H9 (cell line): ENCODE data around the gene DPP3. TPM values are rescaled to one million over a fixed set of nuclear protein-coding genes. Genes with fewer than 3 reads are reported as not detected.

Source experiments
- DNase-seq: peaks from one replicate; pipeline ENCODE4 v3.0.0-alpha.2; 2017
- H2AFZ ChIP-seq: one replicate; pipeline ENCODE4 v1.6.1; 2013; ENCODE audit warnings: mild to moderate bottlenecking, low read length, control low read depth, moderate library complexity
- H2AK5ac ChIP-seq: 2 replicates; pipeline ENCODE4 v1.6.1; 2013; ENCODE audit warnings: low read length, control low read depth, mixed read lengths; ENCODE audit not compliant: insufficient read length
- H2BK120ac ChIP-seq: one replicate; pipeline ENCODE4 v1.6.1; 2013; ENCODE audit warnings: low read depth, mild to moderate bottlenecking, low read length, control low read depth, inconsistent platforms; ENCODE audit not compliant: poor library complexity, severe bottlenecking
- H2BK12ac ChIP-seq: 2 replicates; pipeline ENCODE4 v1.6.1; 2013; ENCODE audit warnings: low read length, control low read depth, mixed read lengths, low read depth; ENCODE audit not compliant: insufficient read length
- H2BK15ac ChIP-seq: 2 replicates; pipeline ENCODE4 v1.6.1; 2013; ENCODE audit warnings: low read depth, low read length, control low read depth
- H2BK20ac ChIP-seq: one replicate; pipeline ENCODE4 v1.6.1; 2013; ENCODE audit warnings: low read depth, mild to moderate bottlenecking, low read length, control low read depth, inconsistent platforms; ENCODE audit not compliant: poor library complexity, severe bottlenecking
- H2BK5ac ChIP-seq: 2 replicates; pipeline ENCODE4 v1.6.1; 2013; ENCODE audit warnings: low read length, control low read depth, mixed read lengths; ENCODE audit not compliant: insufficient read length
- H3K14ac ChIP-seq: 2 replicates; pipeline ENCODE4 v1.6.1; 2013; ENCODE audit warnings: low read length, control low read depth; ENCODE audit not compliant: insufficient read depth
- H3K18ac ChIP-seq: 2 replicates; pipeline ENCODE4 v1.6.1; 2013; ENCODE audit warnings: low read depth, mild to moderate bottlenecking, mixed read lengths, low read length, control low read depth; ENCODE audit not compliant: insufficient read length
- H3K23ac ChIP-seq: 2 replicates; pipeline ENCODE4 v1.6.1; 2013; ENCODE audit warnings: low read length, control low read depth, mixed read lengths, low read depth; ENCODE audit not compliant: insufficient read length
- H3K23me2 ChIP-seq: 2 replicates; pipeline ENCODE4 v1.6.1; 2013; ENCODE audit warnings: low read depth, mild to moderate bottlenecking, mixed read lengths, low read length, control low read depth; ENCODE audit not compliant: insufficient read length, poor library complexity, severe bottlenecking
- H3K27ac ChIP-seq: 2 replicates; pipeline ENCODE4 v1.5.1; 2013; ENCODE audit warnings: low read length, control low read depth, mixed read lengths, low read depth; ENCODE audit not compliant: insufficient read length
- H3K27me3 ChIP-seq: 2 replicates; pipeline ENCODE4 v1.6.1; 2013; ENCODE audit warnings: low read length, control low read depth, inconsistent platforms; ENCODE audit not compliant: insufficient read depth
- H3K4ac ChIP-seq: 2 replicates; pipeline ENCODE4 v1.6.1; 2013; ENCODE audit warnings: low read depth, mild to moderate bottlenecking, control low read depth, inconsistent platforms, low read length, moderate library complexity
- H3K4me1 ChIP-seq: 2 replicates; pipeline ENCODE4 v1.6.1; 2013; ENCODE audit warnings: low read length, control low read depth, inconsistent platforms; ENCODE audit not compliant: insufficient read depth
- H3K4me2 ChIP-seq: 2 replicates; pipeline ENCODE4 v1.6.1; 2013; ENCODE audit warnings: low read length, control low read depth, mixed read lengths; ENCODE audit not compliant: insufficient read length, insufficient read depth
- H3K56ac ChIP-seq: 2 replicates; pipeline ENCODE4 v1.6.1; 2013; ENCODE audit warnings: low read depth, mild to moderate bottlenecking, mixed read lengths, low read length, control low read depth; ENCODE audit not compliant: insufficient read length
- H3K79me1 ChIP-seq: 2 replicates; pipeline ENCODE4 v1.6.1; 2013; ENCODE audit warnings: low read depth, mild to moderate bottlenecking, moderate library complexity, low read length, control low read depth, inconsistent platforms; ENCODE audit not compliant: insufficient read depth, poor library complexity, severe bottlenecking
- H3K79me2 ChIP-seq: 2 replicates; pipeline ENCODE4 v1.6.1; 2013; ENCODE audit warnings: low read length, control low read depth, inconsistent platforms; ENCODE audit not compliant: insufficient read depth
- H3K9ac ChIP-seq: 2 replicates; pipeline ENCODE4 v1.6.1; 2013; ENCODE audit warnings: low read length, control low read depth, mixed read lengths; ENCODE audit not compliant: insufficient read length; ENCODE audit errors: extremely low read depth
- H3K9me3 ChIP-seq: one replicate; pipeline ENCODE4 v1.6.1; 2013; ENCODE audit warnings: low read depth, low read length, inconsistent platforms; ENCODE audit not compliant: control insufficient read depth
- H3T11ph ChIP-seq: one replicate; pipeline ENCODE4 v1.6.1; 2013; ENCODE audit warnings: mild to moderate bottlenecking, low read length, control low read depth, inconsistent platforms
- H4K20me1 ChIP-seq: one replicate; pipeline ENCODE4 v1.6.1; 2013; ENCODE audit not compliant: control insufficient read depth, insufficient read length, insufficient read depth
- H4K5ac ChIP-seq: 2 replicates; pipeline ENCODE4 v1.6.1; 2013; ENCODE audit warnings: low read depth, mild to moderate bottlenecking, mixed read lengths, low read length, control low read depth; ENCODE audit not compliant: insufficient read length
- H4K8ac ChIP-seq: replicated peaks from 2 replicates; pipeline ENCODE4 v1.6.1; 2013; ENCODE audit warnings: low read length, control low read depth, mixed read lengths, low read depth; ENCODE audit not compliant: insufficient read length
- H4K91ac ChIP-seq: 2 replicates; pipeline ENCODE4 v1.6.1; 2013; ENCODE audit warnings: low read depth, mild to moderate bottlenecking, moderate library complexity, mixed read lengths, low read length, control low read depth; ENCODE audit not compliant: insufficient read length
- H3K27ac Mint-ChIP-seq, 3 experiments: 2 replicates in 2 of 3; 3 replicates in 1 of 3; pipeline ENCODE4 v1.8.0; 2020 to 2021; ENCODE audit warnings: mixed read lengths in 3 of 3, mild to moderate bottlenecking in 1 of 3, moderate library complexity in 1 of 3
- H3K27me3 Mint-ChIP-seq: 2 replicates; pipeline ENCODE4 v1.8.0; 2021; ENCODE audit warnings: low read depth, mild to moderate bottlenecking, moderate library complexity, mixed read lengths
- H3K36me3 Mint-ChIP-seq, 3 experiments: 2 replicates in 2 of 3; 3 replicates in 1 of 3; pipeline ENCODE4 v1.8.0; 2020 to 2021; ENCODE audit warnings: low read depth in 3 of 3, mixed read lengths in 3 of 3; ENCODE audit not compliant: insufficient read depth in 1 of 3
- H3K4me1 Mint-ChIP-seq, 2 experiments: 2 replicates each; pipeline ENCODE4 v1.8.0; 2020; ENCODE audit warnings: mixed read lengths in 2 of 2
- H3K4me3 Mint-ChIP-seq, 2 experiments: 2 replicates in 1 of 2; 3 replicates in 1 of 2; pipeline ENCODE4 v1.8.0; 2020 to 2021; ENCODE audit warnings: mild to moderate bottlenecking in 2 of 2, mixed read lengths in 2 of 2, moderate library complexity in 1 of 2
- H3K9me3 Mint-ChIP-seq, 2 experiments: 2 replicates in 1 of 2; 3 replicates in 1 of 2; pipeline ENCODE4 v1.8.0; 2020; ENCODE audit warnings: mild to moderate bottlenecking in 2 of 2, mixed read lengths in 2 of 2, moderate library complexity in 1 of 2
- WGBS: extraction: QIAGEN DNeasy Blood & Tissue Kit; methylation state at CpG from one replicate; pipeline ENCODE4 v1.1.7; 2013; ENCODE audit warnings: missing lambda C conversion rate, low lambda C conversion rate, mixed read lengths; ENCODE audit not compliant: insufficient read length; ENCODE audit errors: extremely low coverage; 5-methylcytosine and 5-hydroxymethylcytosine counted together
- total RNA-seq: library from RNA; stranded (reverse); gene quantifications from 2 replicates; pipeline ENCODE4 v1.2.1, GENCODE V29; 2021
- TF ChIP-seq, protein P1 (sequence below): fragments of 200-600 bp; sonication (generic); conservative IDR thresholded peaks from 3 replicates; pipeline ENCODE4 v1.8.0; 2021; ENCODE audit warnings: antibody characterized with exemption, mild to moderate bottlenecking

DPP3 gene
- total RNA-seq, 1 experiment from 2014 or later: 85.3 TPM

DNA sequence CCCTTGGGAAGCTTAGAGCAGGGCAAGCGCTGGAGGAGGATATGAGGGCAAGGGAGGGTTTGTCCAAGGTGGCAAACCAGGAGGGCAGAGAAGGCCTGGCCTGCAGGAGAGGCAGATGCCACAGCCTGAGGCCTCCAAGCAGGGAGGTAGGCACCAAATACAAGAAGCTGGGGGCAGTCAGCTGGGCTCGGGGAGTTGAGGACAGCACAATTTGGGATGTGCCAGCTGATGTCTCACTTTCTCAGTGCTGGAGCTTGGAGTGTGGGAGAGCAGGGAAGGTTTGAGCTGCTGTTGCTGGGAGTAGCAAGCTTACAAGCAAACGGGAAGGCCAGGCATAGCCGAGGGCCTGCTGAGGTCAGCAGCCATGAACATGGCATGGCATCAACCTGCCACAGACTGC lies 61.7 kb downstream of the DPP3 start:
- Histone ChIP-seq H3T11ph (no peak overlapping the region), H3K18ac (no peak overlapping the region), H3K27me3 (no peaks in the 10 kb centered on the region), H4K8ac (no peak overlapping the region), H3K4me1 (no peaks in the 10 kb centered on the region; the same call in 1 of the 2 replicates), H3K23ac (no peak overlapping the region), H3K4ac (no peak overlapping the region), H4K20me1 (no peaks in the 10 kb centered on the region), H2AFZ (no peak overlapping the region), H3K56ac (no peak overlapping the region), H3K27ac (no peak overlapping the region), H2BK5ac (no peak overlapping the region), H3K23me2 (no peaks in the 10 kb centered on the region), H3K9ac (no peak overlapping the region), H2BK20ac (no peak overlapping the region), H4K5ac (no peak overlapping the region), H3K14ac (no peak overlapping the region), H4K91ac (no peak overlapping the region), H3K4me2 (no peak overlapping the region), H2BK120ac (no peak overlapping the region), H3K79me1 (no peaks in the 10 kb centered on the region), H2BK15ac (no peak overlapping the region), H2BK12ac (no peak overlapping the region), H2AK5ac (no peak overlapping the region), H3K9me3 (no peaks in the 10 kb centered on the region), H3K79me2 (no peaks in the 10 kb centered on the region)
- TF ChIP-seq, protein P1, sequence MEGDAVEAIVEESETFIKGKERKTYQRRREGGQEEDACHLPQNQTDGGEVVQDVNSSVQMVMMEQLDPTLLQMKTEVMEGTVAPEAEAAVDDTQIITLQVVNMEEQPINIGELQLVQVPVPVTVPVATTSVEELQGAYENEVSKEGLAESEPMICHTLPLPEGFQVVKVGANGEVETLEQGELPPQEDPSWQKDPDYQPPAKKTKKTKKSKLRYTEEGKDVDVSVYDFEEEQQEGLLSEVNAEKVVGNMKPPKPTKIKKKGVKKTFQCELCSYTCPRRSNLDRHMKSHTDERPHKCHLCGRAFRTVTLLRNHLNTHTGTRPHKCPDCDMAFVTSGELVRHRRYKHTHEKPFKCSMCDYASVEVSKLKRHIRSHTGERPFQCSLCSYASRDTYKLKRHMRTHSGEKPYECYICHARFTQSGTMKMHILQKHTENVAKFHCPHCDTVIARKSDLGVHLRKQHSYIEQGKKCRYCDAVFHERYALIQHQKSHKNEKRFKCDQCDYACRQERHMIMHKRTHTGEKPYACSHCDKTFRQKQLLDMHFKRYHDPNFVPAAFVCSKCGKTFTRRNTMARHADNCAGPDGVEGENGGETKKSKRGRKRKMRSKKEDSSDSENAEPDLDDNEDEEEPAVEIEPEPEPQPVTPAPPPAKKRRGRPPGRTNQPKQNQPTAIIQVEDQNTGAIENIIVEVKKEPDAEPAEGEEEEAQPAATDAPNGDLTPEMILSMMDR: no peak
- WGBS: no CpG with 5 or more reads among the region's 4 CpGs
- no peaks in the 10 kb centered on the region; the same call in 1 of the 2 replicates for H3K27me3 Mint-ChIP-seq
- no peaks in the 10 kb centered on the region for H3K9me3 Mint-ChIP-seq
- H3K27ac Mint-ChIP-seq: peak overlapping the region in 2 of 3 experiments; percentile 39 to 48; a peak in 3 of 7 replicates
- H3K36me3 Mint-ChIP-seq: peaks cover 2 to 37% (median 33%) of the 10 kb centered on the region in 3 experiments
- peak overlapping the region in 1 of 2 experiments; percentile 12; a peak in 2 of 5 replicates for H3K4me3 Mint-ChIP-seq
- peaks cover 24 to 25% of the 10 kb centered on the region in 2 experiments for H3K4me1 Mint-ChIP-seq
- DNase-seq: no peak
